GM18868 (cell line): ENCODE measurements around the gene RWDD4.

Experiments
- ATAC-seq: cut with Tn5 transposase; IDR thresholded peaks from one replicate; pipeline ENCODE4 v1.9.1; 2021; ENCODE audit warnings: mild to moderate bottlenecking, moderate library complexity; ENCODE audit not compliant: unreplicated experiment

RWDD4 gene

DNA sequence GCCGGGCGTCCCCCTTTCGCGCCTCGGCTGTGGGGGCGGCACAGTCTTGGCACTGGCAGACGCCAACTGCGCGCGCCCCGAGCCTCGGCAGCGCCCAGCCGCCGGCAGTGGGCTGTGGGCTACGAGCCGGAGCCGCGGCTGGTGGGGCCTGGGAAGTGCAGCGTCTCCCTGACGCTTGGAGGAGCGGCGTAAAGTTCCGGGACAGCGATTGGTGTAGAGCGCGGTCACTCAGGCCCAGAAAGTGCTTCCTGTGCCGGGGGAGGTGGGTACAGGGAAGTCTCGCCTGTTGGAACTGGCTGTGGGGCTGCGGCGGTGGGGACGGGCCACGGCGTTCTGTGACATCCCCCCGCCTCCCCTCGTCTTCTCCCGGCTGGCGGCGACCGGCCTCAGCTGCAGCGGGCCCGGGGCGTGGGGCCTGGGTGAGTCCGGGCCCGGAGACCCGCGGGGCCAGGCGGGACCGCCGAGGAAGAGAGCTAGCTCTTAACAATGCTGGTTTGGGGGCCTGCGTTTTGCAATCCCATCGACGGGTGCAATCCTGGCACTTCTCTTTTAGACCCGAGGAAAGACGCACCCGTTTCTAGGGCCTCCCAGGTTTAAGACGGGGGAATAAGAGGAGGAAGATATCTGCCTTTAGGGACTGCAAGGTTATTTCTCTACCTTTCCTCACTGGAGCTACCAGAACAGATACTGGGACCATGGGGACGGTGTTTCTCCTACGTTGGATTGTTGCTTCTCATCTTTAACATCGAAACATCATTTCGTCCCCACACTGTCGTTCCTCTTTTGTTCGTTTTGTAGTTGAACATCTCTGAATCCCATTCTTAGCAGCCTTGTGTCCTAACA lies at the start of gene RWDD4, which contains the start of gene TRAPPC11:
Gene RWDD4 (minus strand): TSS at position 157 of the 843 bp plus-strand sequence. CDS start 233 bp downstream, outside the sequence.
Gene TRAPPC11 (plus strand): TSS at position 265 of the 843 bp plus-strand sequence. CDS start 4,575 bp downstream, outside the sequence.
- peak; percentile 99 for ATAC-seq

DNA sequence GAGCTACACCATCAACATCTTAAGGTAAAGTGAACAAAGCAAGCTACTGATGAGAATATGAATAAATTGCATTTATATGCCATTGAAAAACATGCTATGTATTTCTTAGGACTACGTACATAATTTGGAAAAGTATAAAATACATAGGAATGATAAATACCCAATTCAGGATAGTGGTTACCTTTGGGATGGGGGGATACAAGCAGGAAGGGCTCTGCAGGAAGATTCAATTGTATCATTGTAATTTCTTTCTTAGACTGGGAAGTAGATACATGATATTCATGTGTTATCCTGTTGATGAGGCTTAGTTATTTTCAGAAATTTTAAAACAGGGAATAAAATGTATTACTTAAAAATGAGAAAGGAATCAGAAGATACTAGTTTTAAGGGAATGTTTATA lies 43.5 kb upstream of the RWDD4 start:
- no peak for ATAC-seq

DNA sequence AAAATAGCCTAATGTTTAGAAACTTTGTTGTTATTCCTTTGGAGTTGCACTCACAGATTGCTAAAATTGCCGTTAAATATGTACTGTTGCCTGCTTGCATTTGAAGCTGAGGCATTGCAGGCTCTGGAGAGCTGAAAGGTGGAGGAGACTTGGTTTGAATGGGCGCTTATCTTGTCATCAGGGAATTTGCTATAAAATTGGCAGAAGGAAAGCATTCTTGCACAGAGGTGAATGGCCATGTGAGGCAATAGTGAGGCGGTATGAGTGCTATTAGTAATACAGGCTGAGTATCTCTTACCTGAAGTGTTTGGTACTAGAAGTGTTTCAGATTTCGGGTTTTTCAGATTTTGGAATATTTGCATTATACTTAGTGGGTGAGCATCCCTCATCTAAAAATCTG lies 41.4 kb upstream of the RWDD4 start:
- no peak for ATAC-seq

- no peak for ATAC-seq
Measured at GRCh38 chr4:183698909-183699308, 39.9 kb upstream of the RWDD4 start.

GRCh38 chr4:183691897-183692296 lies 32.9 kb upstream of the RWDD4 start:
- no peak for ATAC-seq

DNA sequence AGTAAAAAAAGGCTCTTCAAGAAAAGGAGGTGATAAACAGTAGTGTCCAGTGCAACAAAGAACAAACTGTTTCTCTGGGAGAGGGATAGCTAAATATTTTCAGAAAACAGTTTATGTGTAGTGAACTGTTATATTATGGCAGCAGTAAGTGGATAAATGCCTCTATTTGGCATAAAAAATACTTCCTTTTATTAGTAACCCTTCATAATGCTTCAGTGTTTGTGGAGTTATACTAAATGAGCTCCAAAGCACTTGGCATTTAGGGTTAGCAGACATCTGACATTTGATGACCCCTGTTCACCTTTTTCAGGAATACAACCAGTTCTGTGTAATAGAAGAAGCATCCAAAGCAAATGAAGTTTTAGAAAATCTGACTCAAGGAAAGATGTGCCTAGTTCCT lies 32.0 kb upstream of the RWDD4 start:
- no peak for ATAC-seq

GRCh38 chr4:183688216-183688615 lies 29.2 kb upstream of the RWDD4 start:
- no peak for ATAC-seq

DNA sequence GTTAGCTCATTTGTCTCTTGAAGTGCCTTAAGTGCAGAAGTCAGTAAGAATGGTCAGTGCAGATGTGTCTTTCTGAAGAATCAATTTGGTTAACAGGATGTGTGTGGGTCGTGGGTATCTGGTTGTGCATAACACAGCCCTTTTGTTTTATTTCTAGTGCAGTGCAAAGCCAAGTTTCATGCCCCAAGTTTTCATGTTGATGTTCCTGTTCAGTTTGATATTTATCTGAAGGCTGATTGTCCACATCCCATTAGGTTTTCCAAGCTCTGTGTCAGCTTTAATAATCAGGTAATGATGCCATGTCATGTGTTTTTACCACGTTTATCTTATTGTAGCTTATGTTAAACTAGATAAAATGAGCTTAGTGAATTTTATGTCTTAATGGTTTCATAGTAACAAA lies 27.5 kb upstream of the RWDD4 start:
- no peak for ATAC-seq

DNA sequence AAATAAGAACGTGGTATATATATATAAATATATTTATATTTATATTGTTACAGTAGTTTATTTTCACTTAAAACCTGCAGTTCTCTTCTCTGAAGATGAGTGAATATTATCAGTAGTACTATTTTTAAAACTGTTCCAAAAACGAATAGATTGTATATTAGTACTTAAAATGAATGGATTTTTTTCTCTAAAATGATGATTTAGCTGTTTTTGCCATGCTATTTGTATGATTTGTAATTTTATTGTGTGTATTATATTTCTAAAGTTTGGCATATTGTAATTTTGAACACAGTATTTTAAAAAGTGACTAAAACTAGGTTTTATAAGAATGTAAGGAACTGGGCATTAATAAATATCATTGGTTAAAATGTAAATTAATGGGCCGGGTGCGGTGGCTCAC lies 22.1 kb upstream of the RWDD4 start:
- no peak for ATAC-seq

DNA sequence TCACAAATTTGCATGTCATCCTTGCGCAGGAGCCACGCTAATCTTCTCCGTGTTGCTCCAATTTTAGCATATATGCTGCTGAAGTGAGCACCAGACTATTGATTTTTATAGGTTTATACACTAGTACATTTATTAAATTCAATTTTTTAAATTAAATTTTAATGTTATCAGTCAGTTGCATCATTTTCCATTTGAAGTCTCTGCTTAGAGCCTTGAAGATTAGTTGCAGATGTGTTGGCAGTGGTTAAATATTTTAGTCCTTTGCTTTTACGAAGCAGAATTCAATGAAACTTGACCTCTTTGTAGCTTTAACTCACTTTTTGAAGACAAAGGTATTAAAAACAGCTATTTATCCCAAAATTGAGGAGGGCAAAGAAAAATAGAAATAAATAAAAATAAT lies 16.6 kb upstream of the RWDD4 start:
- ATAC-seq, result no peak

DNA sequence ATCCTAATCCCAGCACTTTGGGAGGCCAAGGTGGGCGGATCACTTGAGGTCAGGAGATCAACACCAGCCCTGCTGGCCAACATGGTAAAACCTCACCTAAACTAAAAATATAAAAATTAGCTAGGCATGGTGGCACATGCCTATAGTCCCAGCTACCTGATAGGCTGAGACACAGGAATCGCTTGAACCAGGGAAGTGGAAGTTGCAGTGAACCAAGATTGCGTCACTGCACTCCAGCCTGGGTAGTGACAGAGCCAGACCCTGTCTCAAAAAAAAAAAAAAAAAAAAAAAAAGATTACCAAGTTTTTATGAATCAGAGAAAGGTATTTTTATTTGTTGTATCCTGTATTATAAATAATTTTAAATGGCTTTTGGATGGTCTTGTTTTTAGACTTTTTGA lies 15.2 kb upstream of the RWDD4 start:
- ATAC-seq, result no peak

- no peak for ATAC-seq
Measured at GRCh38 chr4:183670960-183671555, 12.1 kb upstream of the RWDD4 start.

DNA sequence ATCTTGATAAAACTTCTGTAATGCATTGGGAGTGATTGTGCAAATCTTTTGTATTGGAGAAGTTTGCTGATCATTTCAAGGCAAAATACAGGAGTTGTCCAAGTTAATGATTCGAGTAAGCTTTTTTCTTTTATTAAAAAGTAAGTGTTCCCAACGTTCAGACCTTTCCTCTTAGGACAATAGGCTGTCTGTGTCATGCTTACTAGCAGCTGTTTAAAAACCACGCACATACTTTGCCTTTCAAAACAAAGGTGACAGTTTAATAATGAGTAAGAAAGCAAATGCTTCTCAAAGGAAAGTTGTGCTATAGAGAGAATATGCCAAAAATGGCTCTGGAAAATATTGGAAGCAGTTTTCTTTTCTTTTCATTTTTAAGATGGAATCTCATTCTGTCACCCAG lies 11.3 kb upstream of the RWDD4 start:
- no peak for ATAC-seq

DNA sequence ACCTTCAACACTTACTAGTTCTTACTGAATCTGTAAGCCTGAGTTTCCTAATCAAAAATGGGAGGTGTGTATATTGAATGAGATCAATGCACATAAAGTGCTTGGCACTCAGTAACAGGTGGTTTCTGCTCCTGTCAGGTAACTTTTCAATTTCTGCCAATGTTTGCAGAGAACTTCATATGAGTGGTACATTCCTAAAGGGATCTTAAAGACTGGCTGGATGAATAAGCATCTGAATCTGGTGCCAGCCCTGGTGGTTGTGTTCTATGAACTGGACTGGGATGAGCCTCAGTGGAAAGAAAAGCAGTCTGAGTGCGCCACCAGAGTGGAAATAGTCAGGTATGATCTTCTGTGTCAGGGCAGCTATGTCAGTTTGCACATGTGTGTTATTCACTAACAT lies 7.1 kb upstream of the RWDD4 start:
- ATAC-seq, result no peak

GRCh38 chr4:183659872-183660242 lies 872 bp upstream of the RWDD4 start:
- ATAC-seq, result no peak

- ATAC-seq, result peak; percentile 29
Measured at GRCh38 chr4:183658362-183659028, 490 bp downstream of the RWDD4 start.

DNA sequence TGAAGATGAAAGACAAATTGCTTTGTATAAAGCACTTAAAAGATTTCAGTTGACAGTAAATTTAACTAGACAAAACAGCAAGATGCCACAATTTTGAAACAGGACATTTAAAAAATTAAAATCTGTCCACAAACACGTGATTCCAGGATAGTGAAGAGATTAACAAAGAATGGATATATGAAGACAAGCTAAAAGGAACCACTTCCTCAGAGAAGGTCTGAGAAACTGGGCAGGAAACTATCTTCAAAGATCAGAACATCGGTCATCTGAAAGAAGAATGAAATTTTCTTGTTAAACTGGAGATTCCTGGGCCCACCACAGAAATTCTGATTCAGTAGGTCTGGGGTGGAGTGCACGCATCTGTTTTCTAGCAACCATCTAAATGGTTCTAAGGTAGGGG lies 1.4 kb downstream of the RWDD4 start:
- no peak for ATAC-seq

- ATAC-seq, result no peak
Measured at GRCh38 chr4:183645326-183645725, 13.7 kb downstream of the RWDD4 start.

DNA sequence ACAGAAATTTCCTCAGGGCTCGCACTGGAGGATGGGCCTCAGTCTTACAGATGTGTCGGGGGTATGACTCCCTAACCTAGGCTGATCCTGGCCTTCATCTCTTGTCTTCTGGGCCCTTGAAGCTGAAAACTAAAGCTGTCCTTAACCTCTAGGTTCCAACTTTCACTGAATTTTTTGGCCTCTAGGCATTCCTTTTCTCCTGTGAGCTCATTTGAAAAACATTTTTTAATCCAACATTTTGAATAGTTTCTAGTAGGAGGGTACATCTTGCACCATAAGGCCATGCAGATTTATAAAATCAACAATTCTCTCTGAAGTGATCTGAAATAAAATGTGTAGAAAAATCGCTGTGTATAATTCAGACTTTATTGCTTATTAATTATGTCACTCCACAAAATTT lies 19.7 kb downstream of the RWDD4 start:
- ATAC-seq, result no peak

GRCh38 chr4:183638436-183638835 lies 20.5 kb downstream of the RWDD4 start:
- no peak for ATAC-seq

DNA sequence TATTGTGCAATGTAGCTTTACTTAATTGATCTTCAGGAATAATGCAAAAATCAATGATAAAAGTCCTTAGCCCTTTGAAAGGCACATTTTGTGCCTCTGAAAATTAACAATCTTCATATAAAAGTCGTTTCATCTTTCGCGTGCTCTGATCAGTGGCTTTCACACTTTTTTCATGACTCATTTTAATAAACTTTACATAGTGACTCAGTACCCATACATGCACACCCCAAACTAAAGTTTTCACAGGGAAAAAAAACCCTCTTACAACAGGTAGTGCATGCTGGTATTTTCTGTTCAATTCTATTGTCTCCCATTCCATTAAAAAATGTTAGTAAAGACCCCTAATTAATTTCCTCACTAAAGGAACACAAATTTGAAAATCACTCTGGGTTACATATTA lies 21.5 kb downstream of the RWDD4 start:
- no peak for ATAC-seq

DNA sequence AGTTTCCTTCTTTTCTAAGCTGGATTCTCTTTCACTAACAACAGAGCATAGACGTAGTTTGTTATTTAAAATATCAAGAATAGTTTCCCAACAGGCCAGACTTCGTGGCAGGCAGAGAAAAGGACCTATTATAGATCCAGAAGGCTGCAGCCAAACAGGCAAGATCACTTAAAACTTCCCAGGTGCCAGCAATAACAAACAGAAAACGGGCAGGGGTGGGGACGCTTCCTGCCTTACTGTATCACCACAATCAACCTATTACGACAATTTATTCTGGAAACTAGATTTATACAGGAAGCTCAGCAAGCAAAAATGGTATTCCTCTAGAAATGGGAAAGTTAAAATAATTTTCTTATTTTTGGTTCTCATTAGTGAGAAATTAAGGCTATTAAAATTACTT lies 22.1 kb downstream of the RWDD4 start:
- no peak for ATAC-seq
